Adrenal gland (tissue), 5 donors: ENCODE measurements around the gene MPC1L.

Experiments used
- POLR2A ChIP-seq, 2 donors: fragments of 450-650 bp; IDR thresholded peaks; one replicate each; pipeline ENCODE4 v1.6.1; 2017; ENCODE audit warnings: antibody characterized with exemption in 2 of 2, mild to moderate bottlenecking in 2 of 2, moderate library complexity in 1 of 2
- TF ChIP-seq, protein P1 (sequence below), 6 experiments: fragments of 450-650 bp in 4 of 6; fragments of 200-600 bp in 2 of 6; sonication (generic) in 1 of 6; IDR thresholded peaks; 1 replicate in 5 of 6; 2 replicates in 1 of 6; pipeline versions ENCODE4 v1.5.1 to v1.8.0; 2016 to 2021; ENCODE audit warnings: antibody characterized with exemption in 6 of 6, mild to moderate bottlenecking in 2 of 6, moderate library complexity in 1 of 6
- donor health status: DM: no; HTN: no; CAD: no.

DNA sequence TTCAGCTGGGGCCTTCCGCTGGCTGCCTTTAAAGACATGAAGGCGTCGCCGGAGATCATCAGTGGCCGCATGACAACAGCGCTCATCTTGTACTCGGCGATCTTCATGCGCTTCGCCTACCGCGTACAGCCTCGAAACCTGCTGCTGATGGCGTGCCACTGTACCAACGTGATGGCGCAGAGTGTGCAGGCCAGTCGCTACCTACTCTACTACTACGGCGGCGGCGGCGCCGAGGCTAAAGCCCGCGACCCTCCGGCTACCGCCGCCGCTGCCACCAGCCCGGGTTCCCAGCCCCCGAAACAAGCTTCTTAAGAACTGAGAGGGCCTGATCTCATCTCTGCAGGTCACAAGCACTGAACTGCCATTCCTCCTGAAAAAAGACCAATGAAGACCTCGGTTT lies 437 bp downstream of the MPC1L start:
- TF ChIP-seq, protein P1, sequence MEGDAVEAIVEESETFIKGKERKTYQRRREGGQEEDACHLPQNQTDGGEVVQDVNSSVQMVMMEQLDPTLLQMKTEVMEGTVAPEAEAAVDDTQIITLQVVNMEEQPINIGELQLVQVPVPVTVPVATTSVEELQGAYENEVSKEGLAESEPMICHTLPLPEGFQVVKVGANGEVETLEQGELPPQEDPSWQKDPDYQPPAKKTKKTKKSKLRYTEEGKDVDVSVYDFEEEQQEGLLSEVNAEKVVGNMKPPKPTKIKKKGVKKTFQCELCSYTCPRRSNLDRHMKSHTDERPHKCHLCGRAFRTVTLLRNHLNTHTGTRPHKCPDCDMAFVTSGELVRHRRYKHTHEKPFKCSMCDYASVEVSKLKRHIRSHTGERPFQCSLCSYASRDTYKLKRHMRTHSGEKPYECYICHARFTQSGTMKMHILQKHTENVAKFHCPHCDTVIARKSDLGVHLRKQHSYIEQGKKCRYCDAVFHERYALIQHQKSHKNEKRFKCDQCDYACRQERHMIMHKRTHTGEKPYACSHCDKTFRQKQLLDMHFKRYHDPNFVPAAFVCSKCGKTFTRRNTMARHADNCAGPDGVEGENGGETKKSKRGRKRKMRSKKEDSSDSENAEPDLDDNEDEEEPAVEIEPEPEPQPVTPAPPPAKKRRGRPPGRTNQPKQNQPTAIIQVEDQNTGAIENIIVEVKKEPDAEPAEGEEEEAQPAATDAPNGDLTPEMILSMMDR (IDR thresholded peaks at IDR 0.05): no peak
- no peak for TF ChIP-seq POLR2A (IDR thresholded peaks at IDR 0.05)
